Measurements from ENCODE around the gene TSPAN15. TPM values are rescaled to one million over a fixed set of nuclear protein-coding genes. Genes with fewer than 3 reads are reported as not detected.

Gene TSPAN15
- total RNA-seq, 6 donors from 2014 or later = 19.9 to 69.5 (median 63.0) TPM

DNA sequence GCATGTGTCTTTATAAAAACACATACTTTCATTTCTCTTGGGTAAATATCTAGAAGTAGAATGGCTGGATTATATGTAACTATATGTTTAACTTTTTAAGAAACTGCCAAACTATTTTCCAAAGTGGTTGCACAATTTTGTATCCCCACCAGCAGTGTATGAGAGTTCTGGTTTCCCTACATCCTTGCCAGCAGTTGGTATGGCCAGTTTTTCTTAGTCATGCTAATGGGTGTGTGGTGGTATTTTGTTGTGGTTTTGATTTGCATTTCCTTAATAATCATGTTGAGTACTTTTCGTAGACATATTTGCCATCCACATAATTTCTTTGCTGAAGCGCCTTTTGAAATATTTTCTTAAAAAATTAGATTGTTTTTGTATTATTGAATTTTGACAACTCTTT lies 61.6 kb downstream of the TSPAN15 start:
- DNase-seq = no peak
- TF ChIP-seq POLR2A (IDR thresholded peaks at IDR 0.05) = no peak
- TF ChIP-seq EP300 (IDR thresholded peaks at IDR 0.05) = no peak
- no peak for TF ChIP-seq POLR2AphosphoS5 (IDR thresholded peaks at IDR 0.05)
- no peak for TF ChIP-seq CTCF (IDR thresholded peaks at IDR 0.05)
- 29 to 36% methylated on average over 2 of the region's 2 CpGs for WGBS, 2 donors

GRCh38 chr10:69513617-69514016 lies 62.4 kb downstream of the TSPAN15 start:
- Histone ChIP-seq H3K9me3 (no peaks in the 10 kb centered on the region), H3K27me3 (no peaks in the 10 kb centered on the region), H3K4me1 (no peaks in the 10 kb centered on the region), H3K4me3 (no peak overlapping the region), H3K36me3 (peaks cover 0 to 23% (median 0%) of the 10 kb centered on the region in 4 donors), H3K27ac (no peak overlapping the region)
- DNase-seq (no peak), ATAC-seq (ENCODE audit: low FRiP score in 2 of 2) (no peak)
- whole genome bisulfite sequencing, 2 donors = 91 to 94% methylated on average over 4 of the region's 4 CpGs
- TF ChIP-seq POLR2AphosphoS5 (IDR thresholded peaks at IDR 0.05) (no peak), EP300 (IDR thresholded peaks at IDR 0.05) (no peak), POLR2A (IDR thresholded peaks at IDR 0.05) (no peak), CTCF (IDR thresholded peaks at IDR 0.05) (no peak)

More for the DNA sequence above, 61.6 kb downstream of the TSPAN15 start:
- no peak for ATAC-seq (ENCODE audit: low FRiP score in 2 of 2)
- Histone ChIP-seq H3K27me3 (no peaks in the 10 kb centered on the region), H3K4me1 (peaks cover 0 to 2% (median 2%) of the 10 kb centered on the region in 4 donors), H3K27ac (no peak overlapping the region), H3K9me3 (no peaks in the 10 kb centered on the region), H3K4me3 (no peak overlapping the region), H3K36me3 (peaks cover 0 to 23% (median 0%) of the 10 kb centered on the region in 4 donors)

GRCh38 chr10:69515699-69516259 lies 64.5 kb downstream of the TSPAN15 start:
- no peaks in the 10 kb centered on the region for H3K27me3 ChIP-seq
- H3K9me3 ChIP-seq = no peaks in the 10 kb centered on the region
- DNase-seq (peak; percentile 66 to 80), ATAC-seq (ENCODE audit: low FRiP score in 2 of 2) (peak; percentile 73 to 89)
- H3K36me3 ChIP-seq = peaks cover 0 to 23% (median 0%) of the 10 kb centered on the region in 4 donors
- 40 to 43% methylated on average over 9 to 11 of the region's 11 CpGs for WGBS, 2 donors
- TF ChIP-seq EP300 (IDR thresholded peaks at IDR 0.05) (no peak), CTCF (IDR thresholded peaks at IDR 0.05) (peak; percentile 46 to 82 (median 66))
- no peaks in the 10 kb centered on the region for H3K4me1 ChIP-seq
- no peak overlapping the region for H3K4me3 ChIP-seq
- H3K27ac ChIP-seq = no peak overlapping the region

- WGBS, 2 donors = 59 to 75% methylated on average over 2 to 3 of the region's 3 CpGs
- ATAC-seq (ENCODE audit: low FRiP score in 2 of 2) (no peak), DNase-seq (no peak)
- TF ChIP-seq POLR2AphosphoS5 (IDR thresholded peaks at IDR 0.05) = no peak
- no peak for TF ChIP-seq CTCF (IDR thresholded peaks at IDR 0.05)
- TF ChIP-seq EP300 (IDR thresholded peaks at IDR 0.05) = no peak
- no peak for TF ChIP-seq POLR2A (IDR thresholded peaks at IDR 0.05)
- Histone ChIP-seq H3K4me3 (no peak overlapping the region), H3K9me3 (no peaks in the 10 kb centered on the region), H3K36me3 (peaks cover 0 to 23% (median 0%) of the 10 kb centered on the region in 4 donors), H3K27me3 (no peaks in the 10 kb centered on the region), H3K4me1 (no peaks in the 10 kb centered on the region), H3K27ac (no peak overlapping the region)
Measured at GRCh38 chr10:69516316-69516715, 65.1 kb downstream of the TSPAN15 start.

- no peaks in the 10 kb centered on the region for H3K27me3 ChIP-seq
- no peaks in the 10 kb centered on the region for H3K9me3 ChIP-seq
- H3K4me3 ChIP-seq = no peak overlapping the region
- H3K27ac ChIP-seq = no peak overlapping the region
- peaks cover 0 to 20% (median 0%) of the 10 kb centered on the region in 4 donors for H3K36me3 ChIP-seq
- TF ChIP-seq POLR2A (IDR thresholded peaks at IDR 0.05) (no peak), CTCF (IDR thresholded peaks at IDR 0.05) (no peak), POLR2AphosphoS5 (IDR thresholded peaks at IDR 0.05) (no peak), EP300 (IDR thresholded peaks at IDR 0.05) (no peak)
- DNase-seq (peak in 1 of 2 donors; percentile 2), ATAC-seq (ENCODE audit: low FRiP score in 2 of 2) (no peak)
- 79 to 94% methylated on average over 4 of the region's 4 CpGs for WGBS, 2 donors
- no peaks in the 10 kb centered on the region for H3K4me1 ChIP-seq
Measured at GRCh38 chr10:69516796-69517195, 65.5 kb downstream of the TSPAN15 start.
